GM12878 (cell line): ENCODE measurements around the gene C3. TPM values are rescaled to one million over a fixed set of nuclear protein-coding genes. Genes with fewer than 3 reads are reported as not detected.

Source experiments
- ATAC-seq: fragments of 200-7000 bp; cut with Tn5 transposase; 3 replicates; pipeline ENCODE4 v1.9.1; 2020; ENCODE audit warnings: mild to moderate bottlenecking, moderate library complexity
- BruUV-seq: library from RNA; stranded (reverse); fragments of 400-500 nt; replicated peaks from 2 replicates; lab custom pipeline; 2021; lab: Mats Ljungman, UMichigan
- CTCF ChIA-PET: fragments of 300-600 bp; sonication (Branson Sonifier 250); formaldehyde crosslinking; extraction: SDS; loops from one replicate; lab custom pipeline; 2021; ENCODE audit warnings: inconsistent platforms; lab: Yijun Ruan, JAX
- POLR2A ChIA-PET: fragments of 350-600 bp; formaldehyde crosslinking; extraction: SDS; loops from one replicate; lab custom pipeline; 2021; ENCODE audit warnings: inconsistent platforms; lab: Charles Lee
- RAD21 ChIA-PET: fragments of 300-600 bp; sonication (Branson Sonifier 250); formaldehyde crosslinking; loops from one replicate; lab custom pipeline; 2023; ENCODE audit warnings: antibody characterized with exemption; ENCODE audit not compliant: unreplicated experiment; lab: Charles Lee
- SMC1A ChIA-PET: fragments of 300-600 bp; sonication (Branson Sonifier 250); formaldehyde crosslinking; loops from one replicate; lab custom pipeline; 2023; ENCODE audit not compliant: unreplicated experiment, uncharacterized antibody; lab: Charles Lee
- DNase-seq: peaks from one replicate; pipeline ENCODE4 v3.0.0-alpha.2; 2011; ENCODE audit warnings: low read depth, low spot score
- FAIRE-seq: peaks from 3 replicates; lab custom pipeline; 2011; peaks lifted over from hg19 to GRCh38; lab: Jason Lieb, UNC
- H2AFZ ChIP-seq: 2 replicates; pipeline ENCODE4 v1.6.0; 2011; ENCODE audit warnings: low read depth, low read length, control low read depth; ENCODE audit not compliant: control insufficient read depth
- H3K27ac ChIP-seq: 2 replicates; pipeline ENCODE4 v1.5.1; 2011; ENCODE audit warnings: control low read depth; ENCODE audit not compliant: control insufficient read depth, insufficient read depth
- H3K27me3 ChIP-seq, 2 experiments: replicated peaks in 1 of 2; 2 replicates each; pipeline versions ENCODE4 v1.6.0 to v1.6.1; 2011; ENCODE audit warnings: low read length in 1 of 2; ENCODE audit not compliant: control insufficient read depth in 2 of 2, insufficient read depth in 2 of 2
- H3K36me3 ChIP-seq, 2 experiments: 2 replicates each; pipeline ENCODE4 v1.5.1; 2011; ENCODE audit warnings: low read length in 1 of 2; ENCODE audit not compliant: control insufficient read depth in 2 of 2, insufficient read depth in 2 of 2
- H3K4me1 ChIP-seq: 2 replicates; pipeline ENCODE4 v1.6.1; 2011; ENCODE audit warnings: mild to moderate bottlenecking, low read length, moderate library complexity, mixed read lengths; ENCODE audit not compliant: control insufficient read depth, insufficient read depth
- H3K4me2 ChIP-seq: 2 replicates; pipeline ENCODE4 v1.6.0; 2011; ENCODE audit warnings: control low read depth; ENCODE audit not compliant: control insufficient read depth, insufficient read depth
- H3K4me3 ChIP-seq: fragments of 200-600 bp; sonication (generic); 2 replicates; pipeline ENCODE4 v1.5.1; 2016
- H3K79me2 ChIP-seq: 2 replicates; pipeline ENCODE4 v1.6.0; 2011; ENCODE audit warnings: low read length; ENCODE audit not compliant: control insufficient read depth, insufficient read depth
- H3K9ac ChIP-seq: 2 replicates; pipeline ENCODE4 v1.8.0; 2011; ENCODE audit warnings: low read length, control low read depth, mixed read lengths; ENCODE audit not compliant: control insufficient read depth, insufficient read depth
- H3K9me3 ChIP-seq: replicated peaks from 3 replicates; pipeline ENCODE4 v1.5.1; 2011; ENCODE audit warnings: mild to moderate bottlenecking, low read length; ENCODE audit not compliant: control insufficient read depth, insufficient read depth
- H4K20me1 ChIP-seq: 2 replicates; pipeline ENCODE4 v1.6.0; 2011; ENCODE audit not compliant: control insufficient read depth, insufficient read depth
- CTCF ChIP-seq, 3 experiments: IDR thresholded peaks in 2 of 3; conservative IDR thresholded peaks in 1 of 3; 2 replicates each; pipeline ENCODE4 v1.5.1; 2011; ENCODE audit warnings: low read depth in 3 of 3, low read length in 3 of 3, mild to moderate bottlenecking in 3 of 3, control low read depth in 2 of 3, moderate library complexity in 2 of 3, inconsistent platforms in 1 of 3, mixed read lengths in 1 of 3; ENCODE audit not compliant: control insufficient read depth in 2 of 3, insufficient read depth in 1 of 3; ENCODE audit errors: extremely low read depth in 1 of 3
- E2F4 ChIP-seq: IDR thresholded peaks from 2 replicates; pipeline ENCODE4 v1.6.1; 2012; ENCODE audit warnings: low read depth, low read length, improper control_type of control experiment
- FOXK2 ChIP-seq: fragments of 450-650 bp; IDR thresholded peaks from 2 replicates; pipeline ENCODE4 v1.6.1; 2017; ENCODE audit warnings: mild to moderate bottlenecking, moderate library complexity
- HDAC2 ChIP-seq: fragments of 200-600 bp; sonication (generic); IDR thresholded peaks from 2 replicates; pipeline ENCODE4 v1.6.1; 2017
- MEF2B ChIP-seq: fragments of 450-650 bp; IDR thresholded peaks from 2 replicates; pipeline ENCODE4 v1.6.1; 2018; ENCODE audit warnings: mild to moderate bottlenecking, moderate library complexity; ENCODE audit not compliant: partially characterized antibody, poor library complexity, severe bottlenecking
- MLLT1 ChIP-seq: fragments of 450-650 bp; IDR thresholded peaks from 2 replicates; pipeline ENCODE4 v1.6.1; 2016; ENCODE audit warnings: mild to moderate bottlenecking
- MTA2 ChIP-seq: fragments of 450-650 bp; IDR thresholded peaks from 2 replicates; pipeline ENCODE4 v1.6.1; 2016; ENCODE audit warnings: low read depth, mild to moderate bottlenecking, moderate library complexity
- WRNIP1 ChIP-seq: IDR thresholded peaks from 2 replicates; pipeline ENCODE4 v1.6.1; 2011; ENCODE audit warnings: low read depth, low read length, improper control_type of control experiment, borderline replicate concordance
- WGBS: methylation state at CpG from one replicate; pipeline ENCODE4 v1.1.6; 2016; ENCODE audit warnings: low lambda C conversion rate; ENCODE audit not compliant: insufficient replicate concordance, insufficient coverage; ENCODE audit errors: missing lambda C conversion rate; 5-methylcytosine and 5-hydroxymethylcytosine counted together
- in situ Hi-C: fragments of 300-500 bp; cut with MboI; formaldehyde crosslinking; loops from 9 replicates; pipeline ENCODE4 v1.14.3; 2018; ENCODE audit warnings: mixed read lengths
- intact Hi-C: fragments of 100-400 bp; cut with micrococcal nuclease; formaldehyde crosslinking; loops from one replicate; pipeline ENCODE4 v1.14.2; 2022; ENCODE audit not compliant: unreplicated experiment
- polyA plus RNA-seq, 11 experiments: library from polyadenylated mRNA; depleted of rRNA in 4 of 11; unstranded in 6 of 11; stranded (reverse) in 5 of 11; fragments of >200 nt; fragmentation: Nextera tagmentation in 4 of 11; fragmentation: Illumina TruSeq in 1 of 11; extraction: Ambion mirVana in 4 of 11; extraction: Trizol in 1 of 11; gene quantifications; 1 replicate in 1 of 11; 2 replicates in 10 of 11; pipeline versions ENCODE4 v1.2.1 to v1.2.3, GENCODE V29; 2011 to 2016; ENCODE audit warnings: inconsistent platforms in 2 of 11, missing spikeins in 2 of 11, low read depth in 1 of 11
- total RNA-seq, 4 experiments: library from RNA; depleted of rRNA in 3 of 4; stranded (reverse); fragments of >200 nt in 3 of 4; fragmentation: Illumina TruSeq in 1 of 4; extraction: Trizol in 1 of 4; gene quantifications; 2 replicates each; pipeline versions ENCODE4 v1.2.1 to v1.2.3, GENCODE V29; 2013 to 2021

Gene C3
- total and polyA plus RNA-seq, 10 of the 15 experiments (the other 5 are each of a cell fraction or from before 2014, with no cell fraction given): 0.20 to 6.7 (median 0.72) TPM

DNA sequence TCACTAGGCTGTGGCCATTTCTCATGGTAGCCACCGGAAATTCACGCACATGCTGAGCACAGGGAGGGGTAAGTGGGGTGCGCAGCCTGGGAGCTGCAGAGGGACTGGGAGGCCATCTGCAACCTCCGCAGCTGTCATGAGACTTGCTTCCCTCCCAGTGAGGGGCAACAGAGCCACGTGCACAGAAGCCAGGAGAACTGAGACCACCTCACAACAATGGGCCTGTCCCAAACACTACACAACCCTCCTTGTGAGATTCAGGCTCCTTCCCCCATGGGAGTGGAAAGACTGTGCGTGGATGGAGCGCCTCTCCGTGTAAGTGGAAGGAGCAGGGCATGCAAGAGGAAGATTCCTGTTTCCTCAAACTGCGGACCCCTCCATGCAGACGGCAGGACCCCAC, 8.8 kb downstream of the C3 start:
- POLR2A ChIA-PET: no interaction called here
- Histone ChIP-seq H2AFZ (no peak overlapping the region), H3K36me3 (no peaks in the 10 kb centered on the region), H3K9ac (no peak overlapping the region), H3K9me3 (no peaks in the 10 kb centered on the region), H3K4me1 (no peaks in the 10 kb centered on the region), H3K27ac (no peak overlapping the region), H3K4me3 (no peak overlapping the region), H3K27me3 (no peaks in the 10 kb centered on the region; a peak in 2 of 4 replicates), H3K79me2 (no peaks in the 10 kb centered on the region), H3K4me2 (no peak overlapping the region), H4K20me1 (no peaks in the 10 kb centered on the region)
- WGBS: 64% methylated on average over 10 of the region's 10 CpGs
- FAIRE-seq (no peak), ATAC-seq (peak; percentile 33; the same call in 2 of the 3 replicates), DNase-seq (no peak)
- SMC1A ChIA-PET: no interaction called here
- TF ChIP-seq WRNIP1 (no peak), MTA2 (no peak), MEF2B (no peak), MLLT1 (no peak)
- CTCF ChIA-PET: no interaction called here
- intact Hi-C loops (no loop called here), in situ Hi-C loops (no loop called here)
- RAD21 ChIA-PET: no interaction called here
- no TSS peak for BruUV-seq

- H3K9me3 ChIP-seq: no peaks in the 10 kb centered on the region
- no peaks in the 10 kb centered on the region; a peak in 2 of 4 replicates for H3K27me3 ChIP-seq
- ATAC-seq (no peak), FAIRE-seq (no peak), DNase-seq (no peak)
- no peak overlapping the region for H2AFZ ChIP-seq
- no peak overlapping the region for H3K4me2 ChIP-seq
- no peak overlapping the region for H3K4me3 ChIP-seq
- ChIA-PET POLR2A (no interaction called here), CTCF (no interaction called here), RAD21 (no interaction called here), SMC1A (interaction anchor here (0.6 kb wide), 1 partner anchor 26 kb away, joined by 3 read pairs; the partner anchor contains the start of gene GPR108)
- no peaks in the 10 kb centered on the region for H3K36me3 ChIP-seq
- intact Hi-C loops: no loop called here
- H3K9ac ChIP-seq: no peak overlapping the region
- no peaks in the 10 kb centered on the region for H4K20me1 ChIP-seq
- BruUV-seq: no TSS peak
- no peak overlapping the region for H3K27ac ChIP-seq
- no peaks in the 10 kb centered on the region for H3K79me2 ChIP-seq
- 46% methylated on average over 9 of the region's 9 CpGs for WGBS
- no peaks in the 10 kb centered on the region for H3K4me1 ChIP-seq
- in situ Hi-C loops: no loop called here
- no peak for TF ChIP-seq CTCF (IDR thresholded peaks at IDR 0.05 in 2 of 3, conservative IDR thresholded peaks at IDR 0.05 in 1 of 3; ENCODE audit: control insufficient read depth in 2 of 3, extremely low read depth in 1 of 3, insufficient read depth in 1 of 3, low read depth in 3 of 3, low read length in 3 of 3)
- no peak for TF ChIP-seq FOXK2
- TF ChIP-seq E2F4: no peak
- no peak for TF ChIP-seq HDAC2
Observed at GRCh38 chr19:6711078-6711361, 9.4 kb downstream of the C3 start.
